ENCODE results near the gene HEPN1.

The HEPN1 gene

DNA sequence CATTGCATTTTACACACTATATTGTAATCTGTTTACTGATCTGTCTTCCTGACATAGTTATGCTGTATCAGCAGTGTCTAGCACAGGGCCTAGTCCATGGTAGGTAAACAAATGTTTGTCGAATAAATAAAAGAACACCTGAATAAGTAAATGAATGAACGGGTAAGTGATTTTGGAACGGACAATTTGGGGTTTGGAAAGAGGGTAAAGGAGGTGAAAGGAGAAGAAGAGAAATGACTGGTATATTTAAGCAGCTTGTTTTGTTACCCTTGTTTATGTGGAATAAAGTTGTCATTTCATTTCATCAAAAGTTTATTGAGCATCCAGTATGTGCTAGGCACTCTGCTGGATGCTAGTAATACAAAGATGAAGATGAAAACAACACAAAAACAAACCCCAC is at the start of gene HEPN1:
TSS of gene HEPN1 (plus strand) at position 301 of the 400 bp plus-strand sequence.
- no peak for DNase-seq

DNA sequence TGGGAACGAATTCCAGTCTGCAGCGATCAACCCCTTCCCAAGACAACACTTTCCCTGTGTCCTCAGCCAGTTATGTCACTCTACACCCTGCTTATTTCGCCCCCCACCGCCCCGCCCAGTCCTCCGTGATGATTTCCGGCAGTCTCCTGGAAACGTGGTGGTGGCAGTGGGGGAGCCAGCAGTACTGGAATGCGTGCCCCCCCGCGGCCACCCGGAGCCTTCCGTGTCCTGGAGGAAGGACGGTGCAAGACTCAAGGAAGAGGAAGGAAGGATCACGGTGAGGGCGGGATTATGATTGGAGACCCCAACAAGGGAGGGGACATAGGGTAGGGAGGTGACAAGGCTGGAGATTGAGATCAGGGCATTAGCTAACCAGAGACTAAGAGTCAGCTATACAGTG is 49.7 kb upstream of the HEPN1 start:
- no peak for DNase-seq

DNA sequence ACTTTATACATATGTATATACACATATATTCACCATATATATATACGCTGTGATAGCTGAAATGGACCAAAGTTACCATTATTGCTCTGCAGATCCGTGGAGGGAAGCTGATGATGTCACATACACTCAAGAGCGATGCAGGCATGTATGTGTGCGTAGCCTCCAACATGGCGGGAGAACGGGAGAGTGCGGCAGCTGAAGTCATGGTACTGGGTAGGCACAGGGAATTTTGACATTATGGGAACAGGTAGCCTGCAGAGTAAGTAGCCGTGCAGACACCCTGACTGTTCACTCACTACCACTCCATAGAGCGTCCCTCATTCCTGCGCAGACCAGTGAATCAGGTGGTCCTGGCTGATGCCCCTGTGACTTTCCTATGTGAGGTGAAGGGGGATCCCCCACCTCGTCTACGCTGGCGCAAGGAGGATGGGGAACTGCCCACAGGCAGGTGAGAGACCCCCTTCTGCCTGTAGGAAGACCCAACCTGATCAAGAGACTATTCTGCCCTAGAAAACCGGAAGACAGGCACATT is 49.1 kb upstream of the HEPN1 start:
- DNase-seq, result no peak

DNA sequence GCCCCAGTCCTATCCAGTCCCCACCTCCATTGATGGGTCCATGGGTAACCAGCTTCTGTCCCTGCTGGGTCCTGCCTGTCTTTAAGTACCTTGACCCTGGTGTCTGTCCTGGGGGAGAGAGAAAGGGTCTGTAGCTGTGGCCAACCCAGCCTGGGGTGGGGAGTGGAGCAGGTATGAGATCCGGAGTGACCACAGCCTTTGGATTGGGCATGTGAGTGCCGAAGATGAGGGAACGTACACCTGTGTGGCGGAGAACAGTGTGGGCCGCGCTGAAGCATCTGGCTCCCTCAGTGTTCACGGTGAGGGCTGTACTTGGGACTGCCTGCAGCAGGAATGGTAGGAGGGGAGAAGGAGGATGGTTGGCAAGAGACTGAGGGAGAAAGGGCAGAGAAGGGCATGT is 48.6 kb upstream of the HEPN1 start:
- no peak for DNase-seq

DNA sequence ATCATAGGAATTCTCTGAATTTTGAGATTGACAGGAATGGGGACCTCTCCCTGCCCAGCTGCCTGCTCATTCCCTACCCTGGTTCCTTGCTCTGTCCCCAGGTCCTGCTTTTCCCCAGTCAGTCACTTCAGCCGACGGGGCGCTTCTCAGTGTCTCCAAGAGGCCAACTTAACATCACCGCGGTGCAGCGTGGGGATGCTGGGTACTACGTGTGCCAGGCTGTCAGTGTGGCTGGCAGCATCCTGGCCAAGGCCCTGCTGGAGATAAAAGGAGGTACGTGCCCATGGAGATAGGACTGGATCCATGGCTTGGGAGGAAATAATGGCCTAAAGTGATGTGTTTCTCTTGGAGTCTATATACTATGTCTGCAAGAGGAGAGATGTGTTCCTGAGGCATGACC is 46.8 kb upstream of the HEPN1 start:
- no peak for DNase-seq

DNA sequence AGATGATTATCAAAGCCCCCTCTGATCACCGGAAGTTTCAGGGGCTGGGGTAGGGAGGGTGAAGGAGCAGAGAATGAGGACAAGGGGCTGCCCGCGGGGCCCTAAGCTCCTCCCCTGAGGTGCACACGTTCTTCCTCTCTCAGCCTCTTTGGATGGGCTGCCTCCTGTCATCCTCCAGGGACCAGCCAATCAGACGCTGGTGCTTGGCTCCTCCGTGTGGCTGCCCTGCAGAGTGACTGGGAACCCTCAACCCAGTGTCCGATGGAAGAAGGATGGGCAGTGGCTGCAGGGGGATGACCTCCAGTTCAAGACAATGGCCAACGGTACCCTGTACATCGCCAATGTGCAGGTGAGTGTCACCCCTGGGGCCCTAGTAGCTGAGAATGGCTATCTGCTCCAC is 46.3 kb upstream of the HEPN1 start:
- no peak for DNase-seq

DNA sequence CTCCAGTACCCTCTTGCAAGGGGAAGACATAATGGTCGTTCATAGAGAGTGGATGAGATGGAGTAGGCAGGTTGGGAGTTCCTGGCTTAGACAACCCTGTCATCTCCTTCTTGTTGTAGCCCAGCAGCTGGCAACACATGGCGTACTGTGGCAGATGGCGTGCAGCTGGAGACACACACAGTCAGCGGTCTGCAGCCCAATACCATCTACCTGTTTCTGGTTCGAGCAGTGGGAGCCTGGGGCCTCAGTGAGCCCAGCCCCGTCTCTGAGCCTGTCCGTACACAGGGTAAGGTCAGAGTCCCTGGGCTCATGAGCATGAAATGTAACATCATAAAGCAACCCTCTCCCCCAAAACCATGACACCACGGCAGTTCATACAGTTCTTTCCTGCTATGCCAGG is 45.1 kb upstream of the HEPN1 start:
- no peak for DNase-seq

DNA sequence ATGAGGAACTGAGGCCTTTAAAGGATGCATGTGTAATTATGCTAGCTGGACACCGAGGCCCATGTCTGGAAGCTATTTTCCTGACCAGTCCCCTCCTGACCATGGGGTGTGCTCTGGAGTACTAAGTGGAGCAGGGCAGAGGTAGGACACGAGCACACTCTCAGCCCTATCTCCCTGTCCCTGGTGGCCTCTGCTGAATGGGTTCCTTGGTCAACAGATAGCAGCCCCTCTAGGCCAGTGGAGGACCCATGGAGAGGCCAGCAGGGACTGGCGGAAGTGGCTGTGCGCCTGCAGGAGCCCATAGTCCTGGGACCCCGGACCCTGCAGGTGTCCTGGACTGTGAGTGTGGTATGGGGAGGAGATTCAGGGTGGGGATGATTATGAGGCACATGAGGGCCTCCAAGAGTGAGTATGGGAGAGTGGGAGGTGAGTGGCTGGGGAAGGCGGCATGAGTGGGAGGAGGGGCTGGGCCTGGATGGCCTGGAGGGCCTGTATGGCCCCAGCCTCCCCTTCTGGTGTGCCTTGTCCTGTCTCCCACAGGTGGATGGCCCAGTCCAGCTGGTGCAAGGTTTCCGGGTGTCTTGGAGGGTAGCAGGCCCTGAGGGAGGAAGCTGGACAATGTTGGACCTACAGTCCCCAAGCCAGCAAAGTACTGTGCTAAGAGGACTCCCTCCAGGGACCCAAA is 44.3 kb upstream of the HEPN1 start:
- DNase-seq, result no peak

DNA sequence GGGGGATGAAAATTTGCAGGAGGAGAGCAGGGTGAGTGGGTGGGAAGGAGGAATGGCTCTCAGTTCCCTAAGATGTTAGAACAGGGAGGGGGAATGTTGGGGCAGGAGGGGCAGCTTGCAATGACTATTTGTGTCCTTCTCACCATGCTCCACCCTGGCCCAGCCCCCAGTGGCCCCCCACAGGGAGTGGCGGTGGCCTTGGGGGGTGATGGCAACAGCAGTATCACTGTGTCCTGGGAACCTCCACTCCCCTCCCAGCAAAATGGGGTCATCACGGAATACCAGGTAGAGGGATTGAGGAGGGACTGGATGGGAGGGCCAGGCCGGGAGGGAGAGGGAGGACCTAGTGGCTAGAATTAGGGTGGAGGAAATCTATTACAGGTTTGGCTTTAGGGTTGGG is 43.6 kb upstream of the HEPN1 start:
- no peak for DNase-seq

DNA sequence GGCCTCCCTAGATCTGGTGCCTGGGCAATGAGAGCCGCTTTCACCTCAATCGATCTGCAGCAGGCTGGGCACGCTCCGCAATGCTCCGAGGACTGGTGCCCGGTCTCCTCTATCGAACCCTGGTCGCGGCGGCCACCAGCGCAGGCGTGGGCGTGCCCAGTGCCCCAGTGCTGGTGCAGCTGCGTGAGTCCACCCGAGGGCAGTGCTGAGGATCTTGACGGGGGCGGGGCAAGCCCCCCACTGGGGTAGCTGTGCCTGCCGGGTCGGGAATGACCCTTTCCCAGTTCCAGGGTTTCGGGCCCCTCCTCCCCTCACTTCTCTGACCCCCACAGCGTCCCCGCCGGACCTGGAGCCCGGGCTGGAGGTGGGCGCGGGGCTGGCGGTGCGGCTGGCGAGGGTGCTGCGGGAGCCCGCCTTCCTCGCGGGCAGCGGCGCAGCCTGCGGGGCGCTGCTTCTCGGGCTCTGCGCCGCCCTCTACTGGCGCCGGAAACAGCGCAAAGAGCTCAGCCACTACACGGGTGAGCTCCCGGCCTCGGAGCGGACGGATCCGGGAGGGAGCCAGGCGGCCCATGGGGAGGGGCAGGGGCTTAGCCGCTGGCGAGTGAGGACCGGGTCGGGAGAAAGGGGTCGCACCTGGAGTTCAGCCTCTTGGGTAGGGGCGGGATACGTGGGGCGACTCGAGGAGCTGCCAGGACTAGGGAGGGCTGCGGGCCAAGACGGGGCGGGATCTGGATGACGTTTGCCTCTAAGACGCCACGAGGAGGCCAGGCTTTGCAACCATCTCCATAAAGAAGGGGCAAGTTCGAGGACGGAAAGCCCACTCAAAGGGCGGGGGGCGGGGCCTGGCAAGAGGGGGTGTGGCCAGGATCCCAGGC is 42.9 kb upstream of the HEPN1 start:
- DNase-seq, result peak; percentile 89

DNA sequence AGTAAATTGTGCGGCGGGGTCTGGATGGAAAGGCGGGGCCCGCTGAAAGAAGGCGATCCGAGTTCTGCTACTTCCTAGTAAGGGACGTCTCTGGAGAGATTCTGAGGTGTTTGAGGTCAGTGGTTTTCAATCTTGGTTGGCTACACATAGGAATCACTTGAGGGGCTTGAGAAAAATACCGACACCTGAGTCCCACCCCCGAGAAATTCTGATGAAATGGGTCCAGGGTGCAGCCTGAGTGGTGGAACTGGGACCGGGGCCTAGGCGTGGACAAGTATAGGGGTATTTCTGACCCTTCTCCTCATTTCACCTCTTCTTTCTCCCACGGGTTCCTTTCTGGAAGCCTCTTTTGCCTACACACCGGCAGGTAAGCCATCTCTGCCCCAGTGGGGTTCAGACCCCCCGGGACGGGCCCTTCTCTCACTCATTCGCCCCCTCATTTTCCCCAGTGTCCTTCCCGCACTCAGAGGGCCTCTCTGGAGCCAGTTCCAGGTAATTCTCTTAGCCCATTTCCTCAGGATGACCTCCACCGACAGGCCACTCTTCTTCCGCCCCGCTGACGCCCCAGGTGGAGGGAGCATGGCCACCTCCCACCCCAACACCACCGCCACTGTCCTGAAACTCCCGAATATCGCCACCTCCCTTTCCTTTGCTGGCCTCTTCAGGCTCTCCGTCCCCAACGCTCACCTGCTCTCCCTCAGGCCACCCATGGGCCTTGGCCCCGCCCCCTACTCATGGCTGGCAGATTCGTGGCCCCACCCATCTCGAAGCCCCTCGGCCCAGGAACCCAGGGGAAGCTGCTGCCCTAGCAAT is 42.0 kb upstream of the HEPN1 start:
- DNase-seq, result no peak

DNA sequence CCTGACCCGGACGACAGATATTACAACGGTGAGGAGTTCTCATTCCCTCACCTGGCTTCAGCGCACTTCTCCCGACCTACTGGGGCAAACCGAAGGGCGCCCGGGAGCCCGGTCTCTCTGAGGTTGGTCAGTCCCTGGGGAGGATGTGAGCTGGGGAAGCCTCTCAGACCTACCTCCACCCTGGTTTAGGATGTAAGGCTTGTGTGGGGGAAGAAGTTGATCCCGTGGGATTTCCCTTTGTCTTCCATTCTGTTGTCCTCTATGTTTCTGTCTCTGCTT is 41.5 kb upstream of the HEPN1 start:
- no peak for DNase-seq

DNA sequence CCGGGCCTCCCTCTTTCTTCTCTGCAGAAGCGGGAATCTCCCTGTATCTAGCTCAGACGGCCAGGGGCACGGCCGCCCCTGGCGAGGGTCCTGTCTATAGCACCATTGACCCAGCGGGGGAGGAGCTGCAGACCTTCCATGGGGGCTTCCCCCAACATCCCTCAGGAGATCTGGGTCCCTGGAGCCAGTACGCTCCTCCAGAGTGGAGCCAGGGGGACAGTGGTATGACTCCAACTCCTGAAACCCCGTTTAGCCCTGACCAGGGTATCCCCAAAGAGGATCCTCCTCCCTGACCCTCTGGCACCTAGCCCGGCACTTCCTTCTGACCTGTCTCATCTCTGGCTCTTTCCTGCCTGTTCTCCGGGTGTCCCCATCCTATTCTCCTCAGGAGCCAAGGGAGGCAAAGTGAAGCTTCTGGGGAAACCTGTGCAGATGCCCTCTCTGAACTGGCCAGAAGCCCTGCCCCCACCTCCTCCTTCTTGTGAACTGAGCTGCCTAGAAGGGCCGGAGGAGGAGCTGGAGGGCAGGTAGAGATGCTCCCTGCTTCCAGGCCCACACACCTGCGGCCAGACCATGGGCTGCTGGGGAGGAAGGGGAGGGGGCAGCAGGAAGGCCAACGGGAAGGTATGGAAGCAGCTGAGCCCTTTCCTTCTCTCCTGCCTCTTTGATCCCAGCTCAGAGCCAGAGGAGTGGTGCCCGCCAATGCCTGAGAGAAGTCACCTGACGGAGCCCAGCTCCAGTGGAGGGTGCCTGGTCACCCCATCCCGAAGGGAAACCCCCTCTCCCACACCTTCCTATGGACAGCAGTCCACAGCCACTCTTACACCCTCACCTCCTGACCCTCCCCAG is 40.9 kb upstream of the HEPN1 start:
- DNase-seq, result no peak

DNA sequence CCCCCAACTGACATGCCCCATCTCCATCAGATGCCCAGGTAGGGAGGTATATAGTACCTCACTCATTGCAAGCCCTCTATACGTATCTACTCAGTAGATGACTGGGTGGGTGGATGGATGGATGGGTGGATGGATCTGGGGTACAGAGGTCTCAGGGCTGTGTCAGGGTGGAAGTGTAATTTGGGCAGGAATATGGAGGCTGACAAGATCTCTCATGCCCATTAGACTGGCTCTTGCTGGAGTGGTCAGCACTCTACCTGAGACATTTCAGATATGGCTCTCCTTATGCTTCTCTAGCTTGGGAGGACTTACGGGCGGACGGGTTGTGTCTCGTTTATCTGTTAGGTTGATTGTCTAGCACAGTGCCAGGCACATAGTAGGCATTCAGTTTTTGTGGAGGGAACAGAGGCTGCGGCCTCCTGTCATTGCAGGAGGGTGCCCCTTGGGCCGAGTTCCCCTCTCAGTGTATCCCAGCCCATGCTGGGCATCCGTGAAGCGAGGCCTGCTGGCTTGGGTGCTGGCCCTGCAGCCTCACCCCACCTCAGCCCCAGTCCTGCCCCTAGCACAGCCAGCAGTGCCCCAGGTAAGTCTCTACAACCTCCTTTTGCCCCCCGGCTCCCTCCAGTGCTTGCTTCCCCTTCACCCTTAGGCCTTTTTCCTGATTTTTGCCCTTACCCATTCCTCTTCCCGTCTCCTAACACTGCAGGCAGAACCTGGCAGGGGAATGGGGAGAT is 40.1 kb upstream of the HEPN1 start:
- DNase-seq, result no peak

DNA sequence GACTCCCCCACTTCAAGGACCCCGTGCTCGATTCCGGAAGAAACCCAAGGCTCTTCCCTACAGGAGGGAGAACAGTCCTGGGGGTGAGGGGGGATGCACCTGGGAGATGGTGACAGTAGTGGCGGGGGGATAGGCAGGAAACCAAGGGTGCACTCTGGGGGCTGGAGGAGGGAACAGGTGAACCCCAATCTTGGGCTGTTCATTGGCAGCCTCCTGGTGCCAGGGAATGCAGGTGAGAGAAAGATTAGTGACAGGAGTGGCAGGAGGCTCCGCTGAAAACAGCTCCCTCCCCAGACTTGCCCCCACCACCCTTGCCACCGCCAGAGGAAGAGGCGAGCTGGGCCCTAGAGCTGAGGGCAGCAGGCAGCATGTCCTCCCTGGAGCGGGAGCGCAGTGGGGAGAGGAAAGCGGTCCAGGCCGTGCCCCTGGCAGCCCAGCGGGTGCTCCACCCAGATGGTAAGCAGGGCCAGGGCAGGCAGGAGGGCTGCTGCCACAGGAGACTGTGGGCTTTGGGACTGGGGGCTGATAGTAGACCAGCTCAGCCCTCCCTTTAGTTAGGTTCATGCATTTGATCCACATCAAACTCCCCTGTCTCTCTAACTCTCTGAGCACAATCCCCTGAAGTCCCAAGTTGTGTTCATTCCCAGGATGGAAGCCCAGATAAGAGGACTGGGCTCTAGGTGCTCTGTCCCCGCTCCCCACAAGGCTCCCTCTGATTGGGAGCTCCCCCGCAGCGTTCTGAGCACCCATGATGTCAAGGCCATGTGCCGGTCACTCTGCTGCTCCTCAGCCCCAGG is 39.4 kb upstream of the HEPN1 start:
- no peak for DNase-seq

DNA sequence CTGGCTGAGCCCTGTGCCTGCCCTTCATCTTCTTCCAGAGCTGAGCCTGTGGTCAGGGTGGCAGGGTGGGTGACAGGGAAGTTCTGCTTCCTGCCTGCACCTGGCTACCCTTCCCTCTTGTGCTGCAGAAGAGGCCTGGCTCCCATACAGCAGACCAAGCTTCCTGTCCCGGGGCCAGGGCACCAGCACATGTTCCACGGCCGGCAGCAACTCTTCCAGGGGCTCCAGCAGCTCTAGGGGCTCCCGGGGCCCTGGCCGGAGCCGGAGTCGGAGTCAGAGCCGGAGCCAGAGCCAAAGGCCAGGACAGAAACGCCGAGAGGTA is 38.8 kb upstream of the HEPN1 start:
- DNase-seq, result no peak

DNA sequence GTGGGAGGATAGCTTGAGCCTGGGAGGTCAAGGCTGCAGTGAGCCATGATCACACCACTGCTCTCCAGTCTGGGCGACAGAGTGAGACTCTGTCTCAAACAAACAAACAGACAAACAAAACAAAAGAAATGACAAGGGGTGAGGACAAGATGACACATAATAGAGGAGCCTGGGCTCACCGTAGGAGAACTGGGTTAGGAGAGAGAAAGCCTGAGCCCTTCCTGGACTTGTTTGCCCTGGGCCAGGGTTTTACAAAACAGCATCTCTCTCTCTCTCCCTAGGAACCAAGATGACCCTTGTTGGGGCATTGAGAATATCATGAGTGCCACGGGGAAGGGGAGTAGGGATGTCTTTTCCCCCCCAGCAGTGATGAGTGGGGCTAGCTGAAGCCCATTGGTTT is 38.1 kb upstream of the HEPN1 start:
- no peak for DNase-seq

DNA sequence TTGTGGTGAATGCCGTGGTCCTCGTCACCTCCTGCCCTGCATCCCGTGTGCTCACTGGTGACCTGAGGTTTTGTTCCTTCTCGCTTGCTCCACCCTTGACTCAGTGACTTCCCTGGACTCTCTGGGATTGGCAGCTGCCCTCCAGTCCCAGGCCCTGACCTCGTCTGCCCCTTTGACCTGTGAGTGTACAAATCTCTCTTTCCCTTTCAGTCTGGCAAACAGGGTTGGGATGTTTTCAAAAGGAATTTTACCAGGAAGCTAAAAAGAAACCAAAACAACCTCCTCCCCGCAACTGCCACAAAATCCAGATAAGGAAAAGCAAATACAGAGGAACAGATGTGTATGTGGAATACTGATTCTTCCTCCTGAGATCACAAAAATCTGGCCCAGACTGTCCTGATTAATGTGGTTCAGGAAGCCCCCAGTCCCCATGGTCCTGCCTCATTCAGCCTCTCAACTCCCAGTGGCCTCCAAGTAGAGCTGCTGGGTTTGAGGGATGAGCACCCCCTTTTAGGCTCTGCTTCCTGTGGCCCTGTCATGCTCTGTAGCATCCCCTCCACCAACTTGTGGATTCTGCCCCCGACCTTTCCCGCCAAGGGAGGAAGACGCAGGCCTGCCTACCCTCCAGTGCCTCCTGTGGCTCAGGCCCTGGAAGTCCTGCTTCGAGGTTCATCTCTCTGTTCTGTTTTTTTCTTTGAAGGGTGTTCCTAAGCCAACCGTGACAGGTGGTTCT is 36.5 kb upstream of the HEPN1 start:
- DNase-seq, result no peak

DNA sequence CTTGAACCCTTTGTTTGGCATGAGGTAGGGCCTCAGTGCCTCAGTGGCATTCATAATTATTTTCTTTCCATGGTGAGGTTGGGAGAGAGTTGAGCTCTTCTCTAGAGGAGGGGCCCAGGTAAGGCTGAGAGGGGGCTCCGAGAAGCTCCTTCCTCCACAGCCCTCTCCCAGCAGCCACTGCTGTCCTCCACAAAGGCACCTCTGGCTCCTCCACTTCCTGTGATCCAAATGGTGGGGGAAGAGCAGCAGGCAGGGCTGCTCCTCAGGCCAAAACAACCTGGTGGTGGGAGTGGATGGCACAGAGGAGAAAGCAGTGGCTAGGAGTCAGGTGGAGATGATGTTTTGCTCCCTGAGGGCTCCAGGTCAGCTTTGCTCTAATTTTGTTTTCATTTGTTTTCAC is 34.7 kb upstream of the HEPN1 start:
- DNase-seq, result no peak

DNA sequence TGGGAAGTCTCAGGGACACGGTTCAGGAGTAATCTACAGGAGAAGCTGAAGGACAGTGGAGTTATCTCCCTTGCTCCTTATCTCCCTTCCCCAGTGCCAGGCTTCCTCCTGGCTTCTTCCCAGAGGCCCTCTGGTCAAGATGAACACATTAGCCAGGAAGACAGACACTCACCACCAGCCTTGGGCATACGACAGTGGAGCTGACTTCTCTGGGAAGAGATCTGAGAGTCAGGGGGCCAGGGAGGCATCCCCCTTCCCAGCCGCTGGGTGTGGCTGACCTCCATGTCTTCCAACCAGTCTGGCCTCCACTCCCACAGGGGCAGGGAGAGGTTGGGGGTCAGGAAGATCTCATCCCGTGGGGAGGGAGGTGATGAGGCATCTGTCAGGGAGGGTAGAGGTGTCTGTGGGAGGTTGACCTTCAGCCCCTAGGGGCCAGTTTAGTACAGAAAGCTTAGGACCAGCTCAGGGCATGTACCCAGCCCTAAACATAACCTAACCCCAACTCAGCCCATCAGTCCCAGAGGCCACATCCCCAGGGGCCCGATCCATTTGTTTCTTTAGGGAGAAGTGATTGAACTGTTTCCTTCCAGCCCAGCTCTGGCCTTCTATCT is 34.1 kb upstream of the HEPN1 start:
- DNase-seq, result no peak
